ENCODE results near the gene RAB20.
"Not testable (repeated sequence)": the region's sequence is repeated elsewhere in the genome, so short reads cannot be mapped to it uniquely, and the experiment has no call there.

The RAB20 gene

DNA sequence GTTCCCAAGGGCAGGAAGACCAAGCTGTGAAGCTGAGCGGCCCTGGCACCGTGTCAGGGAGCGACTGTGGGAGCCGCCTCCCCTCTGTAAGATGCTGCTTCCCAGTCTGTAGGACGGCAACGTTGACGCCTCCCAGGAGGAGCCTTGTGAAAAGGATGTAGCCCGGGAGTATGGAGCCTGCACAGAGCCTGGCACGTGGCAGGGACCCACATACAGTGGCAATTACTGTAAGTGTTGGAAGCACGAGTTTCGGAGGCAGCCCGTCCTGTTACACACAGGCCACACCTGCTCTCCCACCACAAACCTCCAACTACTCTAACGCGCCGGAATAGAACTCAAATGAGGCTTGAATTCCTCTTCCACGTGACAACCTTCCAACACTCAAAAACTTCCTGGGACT is 6.6 kb downstream of the RAB20 start:
- no peak for DNase-seq (ENCODE audit: low read depth in 2 of 2)

DNA sequence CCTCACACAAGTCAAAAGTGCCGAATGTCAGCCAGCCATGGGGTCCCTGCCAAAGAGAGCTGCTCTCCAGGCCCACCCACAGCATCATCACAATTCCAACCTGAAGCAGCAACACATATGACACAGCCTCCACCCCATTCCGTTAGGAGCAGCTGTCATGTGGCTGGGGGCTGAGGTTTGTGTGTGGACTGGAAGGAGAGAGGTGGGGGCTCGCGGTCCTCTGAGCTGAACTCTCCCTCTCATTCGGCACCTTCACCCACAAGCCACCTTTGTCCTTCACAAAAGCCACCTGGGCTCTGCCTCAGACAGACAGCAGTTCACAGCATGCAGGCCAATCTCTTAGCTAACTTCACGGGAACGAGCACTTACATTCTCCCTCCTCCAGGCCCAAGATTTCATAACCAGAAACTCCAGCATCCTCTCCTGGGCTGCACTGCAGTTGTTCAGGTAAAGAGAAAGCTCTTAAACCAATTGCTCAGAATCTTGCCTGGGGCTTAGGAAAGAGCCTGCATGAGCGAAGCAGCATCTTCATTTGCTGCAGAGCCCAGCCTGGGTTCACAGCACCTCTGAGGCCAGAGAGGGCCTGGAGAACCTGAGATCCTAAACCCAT is 7.2 kb downstream of the RAB20 start:
- no peak for DNase-seq (ENCODE audit: low read depth in 2 of 2)

DNA sequence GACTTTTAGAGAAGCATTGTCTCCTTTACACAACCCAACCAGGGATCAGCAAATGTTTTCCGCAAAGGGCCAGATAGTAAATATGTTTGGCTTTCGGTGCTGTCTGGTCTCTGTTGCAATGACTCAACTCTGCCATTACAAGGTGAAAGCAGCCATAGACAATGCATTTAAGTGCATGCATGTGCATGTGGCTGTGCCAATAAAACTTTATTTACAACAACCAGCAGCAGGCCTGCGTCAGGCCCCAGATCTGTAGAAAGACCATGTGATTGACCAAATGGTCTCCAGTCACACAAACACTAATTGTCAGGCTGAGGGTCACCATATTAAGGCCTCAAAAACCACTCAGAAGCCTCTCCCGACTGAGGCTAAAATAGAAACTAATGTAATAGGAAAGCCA is 8.1 kb downstream of the RAB20 start:
- no peak for DNase-seq (ENCODE audit: low read depth in 2 of 2)

DNA sequence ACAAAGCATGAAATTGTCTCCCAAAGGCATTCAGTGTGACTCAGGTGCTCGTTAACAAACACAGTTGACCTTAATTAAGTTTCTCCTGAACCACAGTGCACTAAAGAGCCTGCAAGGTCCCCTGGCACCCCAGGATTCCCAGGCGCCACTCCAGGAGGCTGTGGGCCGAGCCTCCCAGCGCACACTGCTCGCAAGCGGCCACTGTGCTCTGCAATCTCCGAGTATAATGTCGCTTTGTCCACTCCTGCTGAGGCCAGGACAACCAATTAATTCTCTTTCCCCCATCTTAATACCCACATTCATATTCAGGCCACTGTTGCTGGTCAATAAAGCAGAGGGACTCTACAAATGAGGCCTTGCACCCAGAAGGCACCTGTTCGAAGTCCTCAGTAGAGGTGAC is 8.8 kb downstream of the RAB20 start:
- DNase-seq (ENCODE audit: low read depth in 2 of 2) = no peak

DNA sequence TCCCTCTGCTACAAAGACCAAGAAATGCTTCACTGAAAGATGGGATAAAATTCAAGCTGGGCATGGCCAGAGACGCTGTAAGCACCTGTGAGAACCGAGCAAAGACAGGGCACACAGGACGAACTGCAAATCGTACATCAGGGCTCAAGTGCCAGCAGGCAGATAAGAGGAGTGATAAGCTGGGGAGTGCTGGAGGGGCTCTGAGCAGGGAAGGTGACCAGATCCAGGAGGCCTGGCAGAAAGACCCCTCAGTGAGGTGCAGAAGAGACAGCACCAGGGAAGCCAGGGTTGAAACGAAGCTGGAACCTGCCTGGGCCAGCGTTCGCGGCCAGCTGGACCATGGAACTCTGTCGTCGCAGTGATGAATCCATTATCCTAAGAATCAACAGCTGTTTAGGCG is 10.2 kb downstream of the RAB20 start:
- DNase-seq (ENCODE audit: low read depth in 2 of 2) = no peak

DNA sequence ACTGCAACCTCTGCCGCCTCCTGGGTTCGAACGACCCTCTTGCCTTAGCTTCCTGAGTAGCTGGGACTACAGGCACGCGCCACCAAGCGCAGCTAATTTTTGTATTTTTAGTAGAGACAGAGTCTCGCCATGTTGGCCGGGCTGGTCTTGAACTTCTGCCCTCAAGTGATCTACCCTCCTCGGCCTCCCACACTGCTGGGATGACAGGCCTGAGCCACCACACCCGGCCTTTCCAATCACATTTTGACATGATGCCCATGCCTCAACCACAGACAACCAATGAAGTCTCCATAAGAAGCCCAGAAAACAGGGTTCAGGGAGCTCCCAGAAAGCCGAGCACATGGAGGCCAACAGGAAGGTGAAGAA is 11.7 kb downstream of the RAB20 start:
- DNase-seq (ENCODE audit: low read depth in 2 of 2) = no peak

DNA sequence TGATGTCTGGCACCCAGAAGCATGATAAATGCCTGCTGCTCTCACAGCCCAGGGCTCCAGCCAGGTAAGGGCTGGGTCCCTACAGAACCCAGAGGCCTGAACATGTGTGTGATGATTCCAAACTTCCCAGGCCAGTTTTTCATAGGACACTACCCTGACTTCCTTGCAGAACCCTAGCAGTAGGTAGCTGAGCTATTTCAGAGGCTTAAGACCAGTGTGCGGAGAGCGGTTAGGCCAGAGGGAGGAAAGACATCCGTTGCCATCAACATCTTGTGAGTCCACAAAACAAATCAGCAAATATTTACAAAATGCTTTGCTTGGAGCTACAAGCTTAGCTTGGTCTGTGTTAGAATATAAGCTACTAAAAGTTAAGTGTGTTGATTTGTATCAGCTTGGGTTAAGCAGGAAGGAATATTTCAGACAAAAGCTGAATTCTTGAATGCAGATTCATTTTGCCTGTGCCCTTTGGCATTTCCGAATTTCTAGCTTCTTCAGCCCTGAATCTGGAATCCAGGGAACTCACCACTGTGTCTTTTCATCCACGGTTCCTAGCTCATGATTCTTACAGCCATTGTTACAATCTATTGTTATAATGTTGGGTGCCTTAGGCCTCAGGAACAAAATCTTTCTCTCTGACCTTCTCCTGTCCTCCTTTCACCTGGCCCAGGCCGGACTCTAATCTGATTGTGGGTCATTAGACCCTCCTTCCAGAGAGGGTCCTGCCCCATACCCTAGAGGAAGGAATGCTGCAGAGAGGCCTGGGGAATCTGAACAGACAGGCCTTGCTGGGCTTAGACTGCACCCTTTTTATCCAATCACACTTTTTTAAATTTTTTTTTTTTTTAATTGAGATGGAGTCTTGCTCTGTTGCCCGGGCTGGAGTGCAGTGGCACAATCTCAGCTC is 12.4 kb downstream of the RAB20 start:
- no peak for DNase-seq (ENCODE audit: low read depth in 2 of 2)

DNA sequence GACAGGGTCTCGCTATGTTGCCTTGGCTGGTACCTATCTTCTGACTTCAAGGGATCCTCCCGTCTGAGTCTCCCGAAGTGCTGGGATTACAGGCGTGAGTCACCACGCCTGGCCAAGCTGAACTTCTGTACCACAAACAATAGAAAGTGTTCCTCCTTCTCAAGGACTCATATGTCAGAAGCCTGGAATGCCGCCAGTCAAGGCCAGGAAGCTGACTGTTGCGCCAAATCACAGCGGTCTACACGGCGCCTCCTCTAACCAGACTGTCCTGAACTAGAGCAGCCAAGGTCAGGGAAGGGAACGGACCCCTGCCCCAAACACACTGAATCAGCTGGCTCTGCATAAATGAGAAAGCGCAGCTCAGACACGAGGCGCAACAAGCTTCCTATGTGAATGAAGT is 14.6 kb downstream of the RAB20 start:
- no peak for DNase-seq (ENCODE audit: low read depth in 2 of 2)

DNA sequence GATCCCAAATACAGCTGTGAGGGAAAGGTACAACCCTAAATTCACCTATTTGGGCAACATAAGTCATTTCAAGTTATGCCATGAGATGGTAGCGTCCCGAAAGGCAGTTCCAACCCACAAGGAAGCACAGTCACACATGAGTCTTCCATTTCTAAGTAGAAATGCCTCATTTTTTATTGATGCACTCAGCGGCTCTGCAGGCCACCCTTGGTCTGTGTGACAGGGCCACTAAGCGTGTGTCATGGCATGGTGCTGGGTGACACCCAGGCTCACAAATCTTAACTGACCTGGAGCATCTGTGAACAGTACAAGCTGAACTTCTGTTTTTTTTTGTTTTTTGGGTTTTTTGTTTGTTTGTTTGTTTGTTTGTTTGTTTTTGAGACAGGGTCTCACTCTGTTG is 15.1 kb downstream of the RAB20 start:
- DNase-seq (ENCODE audit: low read depth in 2 of 2) = no peak

DNA sequence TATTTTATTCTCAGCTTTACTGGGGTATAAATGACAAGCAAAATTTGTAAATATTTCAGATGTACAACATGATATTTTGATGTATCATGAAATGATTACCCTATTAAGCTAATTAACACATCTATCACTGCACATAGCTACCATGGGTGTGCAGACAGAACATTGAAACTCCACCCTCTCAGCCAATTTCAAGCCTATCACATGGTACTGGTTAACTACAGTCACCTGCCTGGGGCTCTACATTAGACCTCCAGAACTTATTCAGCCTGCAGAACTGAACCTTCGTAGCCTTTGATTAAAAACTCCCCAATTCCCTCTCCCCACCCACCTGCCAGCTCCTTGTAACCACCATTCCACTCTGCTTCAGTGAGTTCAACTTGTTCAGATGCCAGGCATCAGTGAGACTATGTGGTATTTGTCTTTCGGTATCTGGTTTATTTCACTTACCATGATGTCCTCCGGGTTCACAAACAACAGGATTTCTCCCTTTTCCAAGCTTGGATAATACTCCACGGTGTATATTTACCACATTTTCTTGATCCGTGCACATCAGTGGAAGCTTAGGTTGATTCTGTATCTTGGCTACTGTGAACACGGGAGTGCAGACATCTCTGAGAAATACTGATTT is 19.2 kb downstream of the RAB20 start:
- no peak for DNase-seq (ENCODE audit: low read depth in 2 of 2)

DNA sequence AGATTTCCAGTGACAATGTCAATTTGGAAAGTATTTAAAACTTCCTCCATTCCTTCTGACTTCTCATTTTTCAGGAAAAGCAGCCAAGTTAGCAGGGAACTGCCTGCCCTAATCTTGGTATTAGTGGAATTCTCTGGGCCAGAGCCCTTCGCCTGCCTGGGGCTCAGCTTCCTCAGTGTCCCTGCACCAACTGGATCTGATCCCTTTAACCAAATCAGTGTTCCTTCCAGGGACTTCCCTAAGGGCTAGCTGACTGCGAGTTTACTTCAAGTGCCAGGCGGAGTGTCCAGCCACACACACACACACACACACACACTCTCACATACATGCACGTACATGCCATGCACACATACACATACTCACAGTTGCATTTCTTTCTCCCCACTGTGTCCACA is 20.0 kb downstream of the RAB20 start:
- DNase-seq (ENCODE audit: low read depth in 2 of 2) = no peak

DNA sequence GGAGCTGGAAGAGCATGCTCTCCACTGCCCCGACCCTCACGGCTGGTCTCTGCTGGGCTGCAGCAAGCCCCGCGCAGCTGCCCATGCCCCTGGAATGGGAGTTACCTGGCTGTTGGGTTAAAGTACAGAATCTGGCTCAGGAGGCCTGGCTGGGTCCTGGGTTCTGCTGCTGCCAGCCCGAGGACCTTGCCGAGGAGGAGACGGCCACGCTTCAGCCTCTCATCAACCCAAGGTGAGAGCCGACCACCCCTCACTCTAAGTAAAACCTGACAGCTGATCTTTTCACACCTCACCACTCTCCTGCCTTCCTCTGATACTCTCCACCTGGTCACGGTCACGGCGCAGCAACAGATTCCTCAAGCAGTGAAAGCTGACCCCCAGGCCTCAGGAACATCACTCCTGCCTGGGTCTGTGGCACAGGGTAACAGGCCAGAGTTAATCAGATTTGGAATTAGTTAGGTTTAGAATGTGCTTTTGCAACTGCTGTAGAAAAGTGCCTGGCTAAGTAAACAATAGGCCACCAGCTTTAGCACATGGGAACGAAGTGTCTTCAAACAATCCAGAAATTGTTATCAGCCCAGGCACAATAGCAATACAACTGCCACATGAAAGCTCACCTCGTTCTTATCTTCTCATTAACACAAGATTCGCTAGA is 20.5 kb downstream of the RAB20 start:
- no peak for DNase-seq (ENCODE audit: low read depth in 2 of 2)

DNA sequence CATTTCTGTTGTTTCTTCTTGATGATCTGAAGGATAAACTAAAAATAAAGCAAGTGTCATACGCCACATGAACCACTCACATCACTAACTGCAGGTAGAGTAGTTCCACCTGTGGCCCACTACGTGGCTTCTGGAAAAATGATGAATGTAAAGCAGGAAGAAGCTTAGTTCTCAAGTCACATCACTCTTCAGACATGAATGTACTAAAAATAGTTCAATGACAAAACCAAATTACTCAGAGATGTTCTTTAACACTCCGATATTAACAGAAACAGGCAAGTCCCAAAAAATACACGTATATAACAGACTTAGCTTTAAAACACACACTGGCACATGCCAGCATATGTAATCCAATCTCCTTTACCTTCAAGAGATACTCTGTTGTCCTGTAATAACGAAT is 21.6 kb downstream of the RAB20 start:
- DNase-seq (ENCODE audit: low read depth in 2 of 2) = no peak

DNA sequence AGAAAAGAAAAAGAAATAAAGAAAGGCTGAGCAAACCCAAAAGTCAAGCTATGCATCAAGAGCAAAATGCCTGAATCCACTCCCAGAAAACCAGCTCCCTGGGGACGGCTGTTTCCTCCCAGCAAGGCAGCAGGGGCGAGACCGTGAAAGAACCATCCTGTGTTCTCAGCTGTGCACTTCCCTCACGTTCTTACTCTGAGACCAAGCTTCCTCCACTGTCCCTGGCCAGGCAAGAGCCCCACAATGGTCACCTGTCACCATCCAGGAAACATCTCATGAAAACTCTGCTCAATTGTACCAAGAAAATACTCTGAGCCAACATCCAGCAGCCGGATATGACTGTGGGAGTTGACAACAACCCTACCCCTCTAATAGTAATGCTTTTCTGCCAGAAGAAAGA is 22.9 kb downstream of the RAB20 start:
- no peak for DNase-seq (ENCODE audit: low read depth in 2 of 2)

DNA sequence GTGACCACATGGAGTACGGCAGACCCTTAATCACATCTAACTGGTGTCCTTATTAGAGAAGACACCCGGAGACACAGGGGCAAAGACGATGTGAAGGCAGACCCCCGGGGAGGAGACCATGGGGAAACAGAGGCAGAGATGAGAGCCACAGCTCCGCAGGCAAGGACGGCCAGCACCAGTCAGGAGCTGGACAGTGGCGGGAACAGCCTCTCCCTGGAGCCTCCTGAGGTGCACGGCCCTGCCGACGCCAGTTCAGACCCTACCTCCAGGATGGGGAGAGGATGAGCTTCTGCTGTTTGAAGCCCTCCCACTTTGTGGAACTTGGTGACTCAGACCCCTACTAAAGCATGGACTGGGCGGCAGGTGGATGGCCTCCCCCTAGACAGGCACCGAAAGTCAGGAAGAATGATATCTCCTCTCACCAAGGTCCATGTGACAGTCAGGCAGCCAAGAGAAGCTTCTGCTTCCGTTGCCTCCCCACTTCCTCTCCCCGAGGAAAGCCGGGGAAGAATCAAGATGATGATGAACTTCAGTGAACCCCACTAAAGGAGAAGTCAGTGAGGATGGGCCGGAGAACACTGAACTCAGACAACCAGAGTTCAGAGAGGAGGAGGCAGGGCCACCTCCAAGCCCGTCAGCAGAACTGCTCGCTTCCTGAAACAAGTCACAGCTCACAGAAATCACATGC is 25.4 kb downstream of the RAB20 start:
- DNase-seq (ENCODE audit: low read depth in 2 of 2) = no peak

DNA sequence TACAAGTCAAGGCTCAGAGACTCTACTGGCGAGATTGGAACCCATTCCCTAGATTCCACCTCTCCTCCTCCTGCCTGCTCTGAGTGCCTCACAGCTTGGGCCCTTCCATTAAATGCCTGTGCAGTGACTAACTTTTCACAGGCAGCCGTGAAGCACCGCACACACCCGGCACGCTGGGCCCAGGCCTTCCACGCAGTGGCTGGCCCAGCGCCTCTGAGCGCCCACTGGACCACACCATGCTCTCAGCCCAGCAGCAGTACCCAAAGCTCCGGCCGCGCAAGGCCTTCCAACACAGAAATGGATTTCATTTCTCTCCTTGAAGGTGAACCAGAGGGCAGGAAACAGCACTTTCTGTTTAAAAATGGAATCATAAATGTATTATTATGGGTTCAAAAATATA is 26.0 kb downstream of the RAB20 start:
- no peak for DNase-seq (ENCODE audit: low read depth in 2 of 2)

DNA sequence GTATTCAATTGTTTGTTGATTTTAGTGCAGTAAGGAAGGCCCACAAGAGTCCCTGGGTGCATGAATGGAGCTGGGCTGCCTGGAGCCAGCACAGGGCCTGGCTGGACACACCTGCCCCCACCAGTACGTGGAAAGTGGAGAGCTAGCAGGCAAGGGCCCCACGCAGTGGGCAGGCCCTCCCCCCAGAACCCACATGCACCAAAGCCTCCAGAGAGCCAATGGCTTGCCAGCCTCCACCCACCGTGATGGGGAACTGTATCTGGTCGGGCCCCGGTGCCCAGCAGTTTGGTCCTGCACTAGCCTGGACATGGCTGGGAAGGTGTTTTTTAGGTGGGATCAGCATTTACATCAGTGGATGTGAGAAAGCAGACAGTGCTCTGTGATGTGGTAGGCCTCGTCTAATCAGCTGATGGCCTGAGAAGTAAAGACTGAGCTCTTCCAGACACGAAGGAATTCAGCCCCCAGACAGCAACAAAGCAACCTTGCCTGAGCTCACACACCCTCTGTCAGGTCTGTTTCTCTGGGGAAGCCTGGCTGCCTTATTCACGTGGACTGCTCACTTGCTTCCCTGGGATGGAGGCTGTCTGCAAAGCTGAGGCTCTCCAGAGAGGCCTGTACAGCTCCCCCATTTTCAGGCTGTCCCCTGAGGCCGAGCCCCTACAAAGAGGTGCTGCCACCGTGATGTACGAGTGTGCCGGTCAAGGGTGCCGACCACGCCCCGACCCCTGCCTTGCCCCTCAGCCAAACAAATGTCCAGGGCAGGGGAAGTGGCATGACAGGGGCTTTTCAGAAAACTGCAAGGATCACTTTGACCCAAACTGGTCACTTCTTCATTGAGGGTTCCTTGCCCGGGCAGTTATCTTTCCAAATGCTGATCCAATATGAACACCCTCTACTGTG is 27.5 kb downstream of the RAB20 start:
- DNase-seq (ENCODE audit: low read depth in 2 of 2) = no peak

DNA sequence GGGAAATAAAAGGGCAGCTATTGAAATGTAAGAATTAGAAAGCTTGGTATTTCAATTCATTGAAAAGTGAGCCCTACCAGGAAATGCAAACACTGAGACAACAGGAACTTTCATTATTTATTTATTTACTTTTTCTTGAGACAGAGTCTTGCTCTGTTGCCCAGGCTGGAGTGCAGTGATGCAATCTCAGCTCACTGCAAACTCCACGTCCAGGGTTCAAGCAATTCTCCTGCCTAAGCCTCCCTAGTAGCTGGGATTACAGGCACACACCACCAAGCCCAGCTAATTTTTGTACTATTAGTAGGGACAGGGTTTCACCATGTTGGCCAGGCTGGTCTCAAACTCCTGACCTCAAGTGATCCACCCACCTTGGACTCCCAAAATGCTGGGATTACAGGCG is 29.3 kb downstream of the RAB20 start:
- DNase-seq (ENCODE audit: low read depth in 2 of 2) = not testable (repeated sequence)

DNA sequence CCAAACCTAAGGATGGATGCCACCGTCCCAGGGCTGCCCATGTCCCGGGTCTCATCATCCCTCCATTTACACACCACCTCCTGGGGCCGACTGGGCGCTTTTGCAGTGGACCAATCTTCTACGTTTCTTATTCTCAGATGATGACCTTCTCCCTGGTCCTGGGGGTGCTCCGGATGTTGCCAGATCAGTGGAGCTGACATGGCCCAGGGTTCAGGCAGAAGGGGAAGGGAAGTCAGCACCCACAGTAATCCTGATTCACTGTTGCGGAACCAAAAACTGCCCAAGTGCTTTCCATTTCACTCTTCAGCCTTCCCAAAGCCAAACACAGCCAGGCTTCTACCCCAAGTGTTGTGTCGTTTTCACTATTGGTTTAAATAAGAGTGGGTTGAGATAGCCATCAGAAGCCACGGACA is 29.8 kb downstream of the RAB20 start:
- no peak for DNase-seq (ENCODE audit: low read depth in 2 of 2)

DNA sequence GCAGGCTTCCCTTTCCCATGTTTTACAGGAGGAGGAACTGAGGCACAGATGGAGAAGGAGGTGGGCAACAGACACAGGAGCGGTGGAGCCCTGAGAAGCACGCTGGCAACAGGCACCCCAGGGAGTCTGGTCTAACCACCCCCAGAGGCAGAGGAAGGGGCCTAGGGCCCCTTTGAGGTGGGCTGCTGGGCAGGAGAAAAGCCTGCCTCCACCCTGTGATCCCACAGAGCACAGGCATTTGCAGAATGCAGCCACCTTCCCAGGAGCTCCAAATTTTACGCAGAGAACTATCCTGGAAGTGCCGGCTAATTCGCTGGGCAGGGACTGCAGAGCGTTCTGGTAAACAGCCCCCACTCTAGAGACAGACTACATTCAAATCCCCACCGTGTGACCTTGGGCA is 30.4 kb downstream of the RAB20 start:
- no peak for DNase-seq (ENCODE audit: low read depth in 2 of 2)
